K562 (cell line): ENCODE results near the gene HECW1.

Experiments
- BACH1 ChIP-seq: fragments of 200-800 bp; sonication (Bioruptor generic); IDR thresholded peaks from 2 replicates; pipeline ENCODE4 v1.6.1; 2016; ENCODE audit warnings: missing genetic modification characterization, missing compliant biosample characterization
- CTCF ChIP-seq, 3 experiments: IDR thresholded peaks in 2 of 3; conservative IDR thresholded peaks in 1 of 3; 2 replicates each; pipeline ENCODE4 v1.5.1; 2011 to 2012; ENCODE audit warnings: low read length in 3 of 3, mild to moderate bottlenecking in 3 of 3, control low read depth in 2 of 3, improper control_type of control experiment in 1 of 3, inconsistent platforms in 1 of 3, low read depth in 1 of 3, mixed read lengths in 1 of 3, moderate library complexity in 1 of 3; ENCODE audit not compliant: insufficient read depth in 2 of 3
- EZH2 ChIP-seq: IDR thresholded peaks from 2 replicates; pipeline ENCODE4 v1.6.1; 2012; ENCODE audit warnings: low read depth, mild to moderate bottlenecking, inconsistent platforms, low read length, borderline replicate concordance
- FOXM1 ChIP-seq, 2 experiments: fragments of 450-650 bp in 1 of 2; sonication (generic) in 1 of 2; formaldehyde crosslinking in 1 of 2; IDR thresholded peaks; 2 replicates each; pipeline versions ENCODE4 v1.6.1 to v1.9.0; 2017 to 2022; ENCODE audit warnings: low read depth in 2 of 2, mild to moderate bottlenecking in 2 of 2, missing genetic modification reagents in 1 of 2, moderate library complexity in 1 of 2
- HDAC2 ChIP-seq: fragments of 450-650 bp; IDR thresholded peaks from 2 replicates; pipeline ENCODE4 v1.6.1; 2016; ENCODE audit warnings: mild to moderate bottlenecking
- KAT8 ChIP-seq: fragments of 450-650 bp; IDR thresholded peaks from 2 replicates; pipeline ENCODE4 v1.6.1; 2016; ENCODE audit warnings: low read depth, mild to moderate bottlenecking
- MYBL2 ChIP-seq, 2 experiments: fragments of 450-650 bp in 1 of 2; sonication (generic) in 1 of 2; formaldehyde crosslinking in 1 of 2; IDR thresholded peaks; 2 replicates each; pipeline versions ENCODE4 v1.6.1 to v1.8.1; 2017 to 2022; ENCODE audit warnings: borderline replicate concordance in 1 of 2, inconsistent platforms in 1 of 2, low read depth in 1 of 2, mild to moderate bottlenecking in 1 of 2, missing genetic modification reagents in 1 of 2, moderate library complexity in 1 of 2
- PTRF ChIP-seq: fragments of 450-650 bp; IDR thresholded peaks from 2 replicates; pipeline ENCODE4 v1.6.1; 2016; ENCODE audit warnings: mild to moderate bottlenecking, missing genetic modification characterization, missing compliant biosample characterization
- TF ChIP-seq, protein P1 (sequence below), 2 experiments: fragments of 200-800 bp in 1 of 2; sonication (Bioruptor generic) in 1 of 2; sonication (generic) in 1 of 2; formaldehyde crosslinking in 1 of 2; IDR thresholded peaks in 1 of 2; conservative IDR thresholded peaks in 1 of 2; 2 replicates each; pipeline versions ENCODE4 v1.5.0 to v1.6.1; 2016 to 2020; ENCODE audit warnings: missing compliant biosample characterization in 1 of 2, missing genetic modification characterization in 1 of 2, missing genetic modification reagents in 1 of 2
- TF ChIP-seq, protein P2 (sequence below): fragments of 250-450 bp; sonication (Bioruptor Pico); IDR thresholded peaks from 2 replicates; pipeline ENCODE4 v1.8.0; 2022; ENCODE audit warnings: inconsistent platforms

- TF ChIP-seq FOXM1 (IDR thresholded peaks at IDR 0.05; ENCODE audit: low read depth): no peak
- no peak for TF ChIP-seq FOXM1 (CRISPR knock-in tag; IDR thresholded peaks at IDR 0.05; ENCODE audit: low read depth)
- TF ChIP-seq CTCF (IDR thresholded peaks at IDR 0.05 in 2 of 3, conservative IDR thresholded peaks at IDR 0.05 in 1 of 3; ENCODE audit: insufficient read depth in 2 of 3, low read depth in 1 of 3, low read length in 3 of 3): no peak
- TF ChIP-seq, protein P1, sequence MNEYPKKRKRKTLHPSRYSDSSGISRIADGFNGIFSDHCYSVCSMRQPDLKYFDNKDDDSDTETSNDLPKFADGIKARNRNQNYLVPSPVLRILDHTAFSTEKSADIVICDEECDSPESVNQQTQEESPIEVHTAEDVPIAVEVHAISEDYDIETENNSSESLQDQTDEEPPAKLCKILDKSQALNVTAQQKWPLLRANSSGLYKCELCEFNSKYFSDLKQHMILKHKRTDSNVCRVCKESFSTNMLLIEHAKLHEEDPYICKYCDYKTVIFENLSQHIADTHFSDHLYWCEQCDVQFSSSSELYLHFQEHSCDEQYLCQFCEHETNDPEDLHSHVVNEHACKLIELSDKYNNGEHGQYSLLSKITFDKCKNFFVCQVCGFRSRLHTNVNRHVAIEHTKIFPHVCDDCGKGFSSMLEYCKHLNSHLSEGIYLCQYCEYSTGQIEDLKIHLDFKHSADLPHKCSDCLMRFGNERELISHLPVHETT (CRISPR knock-in tag; conservative IDR thresholded peaks at IDR 0.05 in 1 of 2, IDR thresholded peaks at IDR 0.05 in 1 of 2): no peak
- TF ChIP-seq, protein P2, sequence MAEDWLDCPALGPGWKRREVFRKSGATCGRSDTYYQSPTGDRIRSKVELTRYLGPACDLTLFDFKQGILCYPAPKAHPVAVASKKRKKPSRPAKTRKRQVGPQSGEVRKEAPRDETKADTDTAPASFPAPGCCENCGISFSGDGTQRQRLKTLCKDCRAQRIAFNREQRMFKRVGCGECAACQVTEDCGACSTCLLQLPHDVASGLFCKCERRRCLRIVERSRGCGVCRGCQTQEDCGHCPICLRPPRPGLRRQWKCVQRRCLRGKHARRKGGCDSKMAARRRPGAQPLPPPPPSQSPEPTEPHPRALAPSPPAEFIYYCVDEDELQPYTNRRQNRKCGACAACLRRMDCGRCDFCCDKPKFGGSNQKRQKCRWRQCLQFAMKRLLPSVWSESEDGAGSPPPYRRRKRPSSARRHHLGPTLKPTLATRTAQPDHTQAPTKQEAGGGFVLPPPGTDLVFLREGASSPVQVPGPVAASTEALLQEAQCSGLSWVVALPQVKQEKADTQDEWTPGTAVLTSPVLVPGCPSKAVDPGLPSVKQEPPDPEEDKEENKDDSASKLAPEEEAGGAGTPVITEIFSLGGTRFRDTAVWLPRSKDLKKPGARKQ (CRISPR knock-in tag): no peak
- no peak for TF ChIP-seq EZH2
- TF ChIP-seq PTRF (tag): no peak
- TF ChIP-seq HDAC2: no peak
- no peak for TF ChIP-seq MYBL2 (IDR thresholded peaks at IDR 0.05; ENCODE audit: low read depth)
- no peak for TF ChIP-seq MYBL2 (CRISPR knock-in tag; IDR thresholded peaks at IDR 0.05; ENCODE audit: borderline replicate concordance)
- TF ChIP-seq KAT8: no peak
- no peak for TF ChIP-seq BACH1 (tag)
Observed at GRCh38 chr7:43151076-43151475, 38.6 kb downstream of the HECW1 start.
